Measurements from ENCODE around the gene CFHR2. TPM values are rescaled to one million over a fixed set of nuclear protein-coding genes. Genes with fewer than 3 reads are reported as not detected.

CFHR2 gene
- total and polyA plus RNA-seq, 3 donors from 2014 or later = not detected

Small RNAs within 50 kb of the gene (small RNA-seq; reads per million reads assigned to genes)
- gene AL139418.1 = 0 reads per million in 2 donors

Other genes starting within 250 kb of the CFHR2 start
- gene CFHR3, start 168.9 kb upstream of the CFHR2 start, total RNA-seq = 1 to 10 TPM in 1 of 2 donors, not detected in 1; 1.0 TPM
- gene CFHR3, start 168.9 kb upstream of the CFHR2 start, polyA plus RNA-seq (ENCODE audit: insufficient read depth, low read depth, low replicate concordance) = not detected
- not detected for gene CFHR1, start 124.0 kb upstream of the CFHR2 start, total RNA-seq
- gene CFHR1, start 124.0 kb upstream of the CFHR2 start, polyA plus RNA-seq (ENCODE audit: insufficient read depth, low read depth, low replicate concordance) = 0.57 TPM
- gene CFHR4, start 55.7 kb upstream of the CFHR2 start, total RNA-seq = under 1 TPM in 1 of 2 donors, not detected in 1; 0.25 TPM
- gene CFHR4, start 55.7 kb upstream of the CFHR2 start, polyA plus RNA-seq (ENCODE audit: insufficient read depth, low read depth, low replicate concordance) = not detected
- gene CFHR5, start 33.8 kb downstream of the CFHR2 start, total RNA-seq = under 1 TPM; 0.12 to 0.24 TPM
- gene CFHR5, start 33.8 kb downstream of the CFHR2 start, polyA plus RNA-seq (ENCODE audit: insufficient read depth, low read depth, low replicate concordance) = 0.11 TPM
- gene F13B, start 123.5 kb downstream of the CFHR2 start, total RNA-seq = under 1 TPM; 0.31 TPM
- gene F13B, start 123.5 kb downstream of the CFHR2 start, polyA plus RNA-seq (ENCODE audit: insufficient read depth, low read depth, low replicate concordance) = 0.70 TPM
- gene ASPM, start 202.9 kb downstream of the CFHR2 start, total RNA-seq = 10 to 100 TPM; 10.6 to 13.4 TPM
- 1.6 TPM for gene ASPM, start 202.9 kb downstream of the CFHR2 start, polyA plus RNA-seq (ENCODE audit: insufficient read depth, low read depth, low replicate concordance)